KMS-11 (cell line): Measurements from ENCODE around the gene GGPS1.

ENCODE experiments used
- H2AFZ ChIP-seq: fragments of 200-600 bp; sonication (generic); 2 replicates; pipeline ENCODE4 v1.6.1; 2016; ENCODE audit warnings: antibody characterized with exemption, mixed run types, low read depth
- H3K27ac ChIP-seq: fragments of 200-600 bp; sonication (generic); 2 replicates; pipeline ENCODE4 v1.6.1; 2016; ENCODE audit warnings: mild to moderate bottlenecking, mixed run types
- H3K27me3 ChIP-seq: fragments of 200-600 bp; sonication (generic); 2 replicates; pipeline ENCODE4 v1.6.1; 2017; ENCODE audit warnings: mild to moderate bottlenecking, low read depth, mixed run types, moderate library complexity; ENCODE audit not compliant: insufficient read depth
- H3K36me3 ChIP-seq: fragments of 200-600 bp; sonication (generic); 2 replicates; pipeline ENCODE4 v1.6.1; 2017; ENCODE audit warnings: mild to moderate bottlenecking, mixed run types; ENCODE audit not compliant: insufficient read depth
- H3K4me1 ChIP-seq: fragments of 200-600 bp; sonication (generic); 2 replicates; pipeline ENCODE4 v1.6.1; 2016; ENCODE audit warnings: mild to moderate bottlenecking, low read depth, mixed run types; ENCODE audit not compliant: poor library complexity, severe bottlenecking
- H3K4me2 ChIP-seq: fragments of 200-600 bp; sonication (generic); 2 replicates; pipeline ENCODE4 v1.7.0; 2016; ENCODE audit warnings: mild to moderate bottlenecking, mixed run types
- H3K4me3 ChIP-seq: fragments of 200-600 bp; sonication (generic); IDR thresholded peaks from 2 replicates; pipeline ENCODE4 v1.6.1; 2017; ENCODE audit warnings: low read depth, low read length, mixed read lengths; ENCODE audit not compliant: insufficient read depth
- H3K79me2 ChIP-seq: fragments of 200-600 bp; sonication (generic); 2 replicates; pipeline ENCODE4 v1.6.1; 2016; ENCODE audit warnings: low read depth, mixed run types; ENCODE audit not compliant: insufficient read depth
- H3K9ac ChIP-seq: fragments of 200-600 bp; sonication (generic); 2 replicates; pipeline ENCODE4 v1.6.1; 2016; ENCODE audit warnings: mild to moderate bottlenecking, mixed run types
- H4K20me1 ChIP-seq: fragments of 200-600 bp; sonication (generic); 2 replicates; pipeline ENCODE4 v1.6.1; 2016; ENCODE audit warnings: mild to moderate bottlenecking, mixed run types; ENCODE audit not compliant: insufficient read depth
- CTCF ChIP-seq: fragments of 200-600 bp; sonication (generic); conservative IDR thresholded peaks from 2 replicates; pipeline ENCODE4 v1.6.1; 2017; ENCODE audit warnings: low read depth, mild to moderate bottlenecking, antibody characterized with exemption, low read length, moderate library complexity, mixed read lengths

Gene GGPS1

GRCh38 chr1:235290740-235291502 lies 37.4 kb upstream of the GGPS1 start:
- H3K9ac ChIP-seq, result no peak overlapping the region
- no peak overlapping the region for H3K4me3 ChIP-seq
- no peak overlapping the region for H3K27ac ChIP-seq
- H3K4me1 ChIP-seq, result peaks cover 40% of the 10 kb centered on the region
- H3K36me3 ChIP-seq, result no peaks in the 10 kb centered on the region
- H4K20me1 ChIP-seq, result peaks cover 35% of the 10 kb centered on the region
- H2AFZ ChIP-seq, result no peak overlapping the region
- H3K79me2 ChIP-seq, result peaks cover 89% of the 10 kb centered on the region
- TF ChIP-seq CTCF, result no peak
- H3K27me3 ChIP-seq, result no peaks in the 10 kb centered on the region
- no peak overlapping the region for H3K4me2 ChIP-seq

- Histone ChIP-seq H2AFZ (no peak overlapping the region), H3K4me3 (no peak overlapping the region), H3K36me3 (no peaks in the 10 kb centered on the region), H3K27me3 (no peaks in the 10 kb centered on the region), H3K79me2 (peaks cover 89% of the 10 kb centered on the region), H3K4me2 (no peak overlapping the region), H3K4me1 (peaks cover 45% of the 10 kb centered on the region), H3K9ac (no peak overlapping the region), H4K20me1 (peaks cover 40% of the 10 kb centered on the region), H3K27ac (no peak overlapping the region)
- no peak for TF ChIP-seq CTCF
Measured at GRCh38 chr1:235291599-235292091, 36.7 kb upstream of the GGPS1 start.

GRCh38 chr1:235292790-235293189 lies 35.6 kb upstream of the GGPS1 start:
- peaks cover 53% of the 10 kb centered on the region for H3K4me1 ChIP-seq
- H2AFZ ChIP-seq, result no peak overlapping the region
- H3K79me2 ChIP-seq, result peaks cover 88% of the 10 kb centered on the region
- H3K27ac ChIP-seq, result no peak overlapping the region
- no peak overlapping the region for H3K4me3 ChIP-seq
- H3K36me3 ChIP-seq, result no peaks in the 10 kb centered on the region
- H3K27me3 ChIP-seq, result no peaks in the 10 kb centered on the region
- no peak for TF ChIP-seq CTCF
- no peak overlapping the region for H3K9ac ChIP-seq
- peaks cover 40% of the 10 kb centered on the region for H4K20me1 ChIP-seq
- no peak overlapping the region for H3K4me2 ChIP-seq

- H2AFZ ChIP-seq, result no peak overlapping the region
- H3K4me1 ChIP-seq, result peaks cover 56% of the 10 kb centered on the region
- no peak for TF ChIP-seq CTCF
- H3K27me3 ChIP-seq, result no peaks in the 10 kb centered on the region
- H3K27ac ChIP-seq, result no peak overlapping the region
- peaks cover 40% of the 10 kb centered on the region for H4K20me1 ChIP-seq
- H3K4me2 ChIP-seq, result peak overlapping the region; percentile 9; the same call in 1 of the 2 replicates
- H3K36me3 ChIP-seq, result no peaks in the 10 kb centered on the region
- no peak overlapping the region for H3K4me3 ChIP-seq
- H3K9ac ChIP-seq, result no peak overlapping the region
- H3K79me2 ChIP-seq, result peaks cover 85% of the 10 kb centered on the region
Measured at GRCh38 chr1:235293322-235293942, 34.9 kb upstream of the GGPS1 start.
